Ishikawa (cell line): ENCODE data around the gene NLGN3.

Experiments used
- TF ChIP-seq, protein P1 (sequence below): IDR thresholded peaks from 2 replicates; pipeline ENCODE4 v1.6.1; 2012; ENCODE audit warnings: low read depth, mild to moderate bottlenecking
- TF ChIP-seq, protein P2 (sequence below): IDR thresholded peaks from 2 replicates; pipeline ENCODE4 v1.6.1; 2012

DNA sequence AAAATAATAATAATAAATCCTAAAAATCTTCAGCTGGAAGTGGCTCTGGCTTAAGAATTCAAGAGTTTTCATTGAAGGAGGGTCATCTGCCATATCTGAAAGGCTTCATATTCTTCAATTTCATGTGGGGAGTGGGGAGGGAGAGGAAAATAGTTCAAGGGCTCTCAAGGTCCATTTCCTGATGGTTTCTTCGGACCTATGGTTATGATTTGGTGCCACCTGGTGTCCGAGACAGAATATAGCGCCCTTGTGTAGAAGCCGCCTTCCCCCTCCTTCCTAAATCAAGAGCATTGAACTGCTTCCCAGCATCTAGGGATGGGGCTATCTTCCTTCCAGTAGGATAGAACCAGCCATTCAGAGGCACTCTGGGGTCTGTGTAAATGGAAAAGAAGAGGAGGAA lies 34.3 kb downstream of the NLGN3 start:
- TF ChIP-seq, protein P1, sequence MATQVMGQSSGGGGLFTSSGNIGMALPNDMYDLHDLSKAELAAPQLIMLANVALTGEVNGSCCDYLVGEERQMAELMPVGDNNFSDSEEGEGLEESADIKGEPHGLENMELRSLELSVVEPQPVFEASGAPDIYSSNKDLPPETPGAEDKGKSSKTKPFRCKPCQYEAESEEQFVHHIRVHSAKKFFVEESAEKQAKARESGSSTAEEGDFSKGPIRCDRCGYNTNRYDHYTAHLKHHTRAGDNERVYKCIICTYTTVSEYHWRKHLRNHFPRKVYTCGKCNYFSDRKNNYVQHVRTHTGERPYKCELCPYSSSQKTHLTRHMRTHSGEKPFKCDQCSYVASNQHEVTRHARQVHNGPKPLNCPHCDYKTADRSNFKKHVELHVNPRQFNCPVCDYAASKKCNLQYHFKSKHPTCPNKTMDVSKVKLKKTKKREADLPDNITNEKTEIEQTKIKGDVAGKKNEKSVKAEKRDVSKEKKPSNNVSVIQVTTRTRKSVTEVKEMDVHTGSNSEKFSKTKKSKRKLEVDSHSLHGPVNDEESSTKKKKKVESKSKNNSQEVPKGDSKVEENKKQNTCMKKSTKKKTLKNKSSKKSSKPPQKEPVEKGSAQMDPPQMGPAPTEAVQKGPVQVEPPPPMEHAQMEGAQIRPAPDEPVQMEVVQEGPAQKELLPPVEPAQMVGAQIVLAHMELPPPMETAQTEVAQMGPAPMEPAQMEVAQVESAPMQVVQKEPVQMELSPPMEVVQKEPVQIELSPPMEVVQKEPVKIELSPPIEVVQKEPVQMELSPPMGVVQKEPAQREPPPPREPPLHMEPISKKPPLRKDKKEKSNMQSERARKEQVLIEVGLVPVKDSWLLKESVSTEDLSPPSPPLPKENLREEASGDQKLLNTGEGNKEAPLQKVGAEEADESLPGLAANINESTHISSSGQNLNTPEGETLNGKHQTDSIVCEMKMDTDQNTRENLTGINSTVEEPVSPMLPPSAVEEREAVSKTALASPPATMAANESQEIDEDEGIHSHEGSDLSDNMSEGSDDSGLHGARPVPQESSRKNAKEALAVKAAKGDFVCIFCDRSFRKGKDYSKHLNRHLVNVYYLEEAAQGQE = no peak
- TF ChIP-seq, protein P2, sequence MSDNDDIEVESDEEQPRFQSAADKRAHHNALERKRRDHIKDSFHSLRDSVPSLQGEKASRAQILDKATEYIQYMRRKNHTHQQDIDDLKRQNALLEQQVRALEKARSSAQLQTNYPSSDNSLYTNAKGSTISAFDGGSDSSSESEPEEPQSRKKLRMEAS = no peak
